HG03097 (cell line): ENCODE data around the gene MARCO.

Experiments
- ATAC-seq: cut with Tn5 transposase; IDR thresholded peaks from one replicate; pipeline ENCODE4 v1.9.1; 2021; ENCODE audit not compliant: unreplicated experiment, low FRiP score

MARCO gene

GRCh38 chr2:118942031-118942430, at the start of gene MARCO:
Gene MARCO (plus strand): TSS chr2:118942194. CDS start chr2:118942301, 107 bp downstream.
- ATAC-seq, result no peak

DNA sequence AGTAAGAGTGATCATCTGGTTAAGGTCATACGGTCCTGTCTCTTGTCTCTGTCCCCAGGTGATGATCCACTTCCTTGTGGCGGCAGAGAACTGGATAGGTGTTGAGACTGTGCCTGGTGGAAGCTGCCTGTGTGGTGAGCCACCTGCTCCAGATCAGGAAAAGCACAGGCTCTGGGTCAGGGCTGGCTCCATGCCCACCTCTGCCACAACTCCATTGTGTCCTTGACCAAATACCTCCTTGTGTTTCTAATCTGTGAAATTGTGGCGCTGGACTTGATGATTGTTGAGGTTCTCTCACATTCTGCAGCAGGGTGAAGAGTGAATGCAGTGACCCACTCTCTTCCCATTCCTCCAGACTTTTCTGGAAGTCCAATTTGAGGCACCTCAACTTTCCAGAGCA, 48.9 kb upstream of the MARCO start:
- ATAC-seq, result no peak

- no peak for ATAC-seq
Measured at GRCh38 chr2:118902266-118903028, 39.5 kb upstream of the MARCO start.

GRCh38 chr2:118903029-118903351, 39.0 kb upstream of the MARCO start:
- ATAC-seq, result no peak

GRCh38 chr2:118903551-118904479, 38.2 kb upstream of the MARCO start:
- ATAC-seq, result no peak

GRCh38 chr2:118905206-118905605, 36.8 kb upstream of the MARCO start:
- ATAC-seq, result no peak

DNA sequence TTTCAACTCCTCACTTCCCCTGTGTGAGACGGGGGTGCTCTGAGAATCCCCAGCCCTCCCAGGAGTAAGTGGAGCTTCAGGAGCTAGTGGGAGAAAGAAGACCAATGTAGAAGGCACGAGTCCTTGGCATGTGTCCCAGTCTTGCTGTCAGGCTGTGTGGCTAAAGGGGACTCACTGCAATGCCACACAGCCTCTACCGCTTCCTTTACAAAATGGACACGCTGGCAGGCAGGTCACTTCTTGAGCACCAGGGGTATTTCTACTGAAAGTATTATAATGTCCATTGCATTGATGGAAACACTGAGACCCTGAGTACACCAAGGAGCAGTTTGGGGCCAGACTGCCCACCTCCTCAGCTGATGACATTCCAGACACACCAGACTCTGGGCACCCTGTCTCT, 35.8 kb upstream of the MARCO start:
- ATAC-seq, result no peak

DNA sequence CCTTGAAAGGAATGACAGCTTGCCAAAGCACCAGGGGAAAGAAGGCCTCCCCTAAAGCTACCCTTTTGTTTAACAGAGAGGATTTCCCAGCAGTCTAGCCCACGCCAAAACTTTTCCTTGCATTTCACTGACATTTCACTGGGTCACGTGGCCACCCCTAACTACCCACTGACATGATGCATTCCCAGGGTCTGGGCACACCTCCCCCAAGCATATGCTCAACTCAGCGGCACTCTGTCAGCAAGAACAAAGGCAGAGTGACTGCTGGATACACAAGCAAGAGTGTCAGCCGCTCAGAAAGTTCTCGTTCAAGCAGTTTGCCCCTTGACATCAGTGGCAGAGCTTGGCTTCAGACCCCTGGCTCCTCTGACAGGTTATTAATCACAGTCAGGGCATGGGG, 34.2 kb upstream of the MARCO start:
- ATAC-seq, result no peak

DNA sequence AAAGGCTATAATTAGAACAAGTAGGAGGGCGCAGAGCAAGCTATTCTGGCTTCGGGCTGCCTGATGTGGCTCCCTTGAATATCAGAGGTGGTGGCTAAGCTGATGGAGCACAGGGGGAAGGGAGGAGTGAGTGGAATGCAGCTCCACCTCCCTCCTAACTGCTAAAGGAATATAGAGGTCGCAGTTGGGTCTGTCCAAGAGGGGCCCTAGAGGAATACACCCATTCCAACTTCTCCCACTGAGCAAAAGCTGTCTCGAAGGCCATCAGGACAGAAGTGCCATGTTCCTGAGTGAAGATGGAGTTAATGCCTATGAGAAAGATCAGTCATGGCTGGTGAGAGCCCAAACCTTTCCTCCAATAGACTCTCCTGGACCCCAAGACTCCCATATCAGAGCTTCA, 32.8 kb upstream of the MARCO start:
- ATAC-seq, result no peak

- no peak for ATAC-seq
Measured at GRCh38 chr2:118911166-118911856, 30.7 kb upstream of the MARCO start.

DNA sequence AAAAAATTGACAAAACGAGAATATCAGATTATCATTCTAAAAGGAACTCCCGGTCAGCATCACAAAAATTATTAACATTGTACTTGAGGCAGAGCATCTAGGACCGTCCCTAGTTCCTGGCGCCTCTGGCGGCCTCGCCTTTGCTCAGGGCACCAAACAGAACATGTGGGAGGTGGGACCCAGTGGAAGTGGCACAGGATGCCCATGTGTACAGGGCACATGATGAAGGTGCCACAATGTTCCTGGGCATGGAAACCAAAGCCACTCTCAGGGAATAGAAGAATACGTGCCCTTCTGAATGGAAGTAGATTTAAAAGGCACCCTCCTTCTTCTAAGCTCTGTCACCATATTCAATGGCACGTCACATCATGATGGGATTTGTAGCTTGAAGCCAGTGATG, 30.1 kb upstream of the MARCO start:
- ATAC-seq, result no peak

DNA sequence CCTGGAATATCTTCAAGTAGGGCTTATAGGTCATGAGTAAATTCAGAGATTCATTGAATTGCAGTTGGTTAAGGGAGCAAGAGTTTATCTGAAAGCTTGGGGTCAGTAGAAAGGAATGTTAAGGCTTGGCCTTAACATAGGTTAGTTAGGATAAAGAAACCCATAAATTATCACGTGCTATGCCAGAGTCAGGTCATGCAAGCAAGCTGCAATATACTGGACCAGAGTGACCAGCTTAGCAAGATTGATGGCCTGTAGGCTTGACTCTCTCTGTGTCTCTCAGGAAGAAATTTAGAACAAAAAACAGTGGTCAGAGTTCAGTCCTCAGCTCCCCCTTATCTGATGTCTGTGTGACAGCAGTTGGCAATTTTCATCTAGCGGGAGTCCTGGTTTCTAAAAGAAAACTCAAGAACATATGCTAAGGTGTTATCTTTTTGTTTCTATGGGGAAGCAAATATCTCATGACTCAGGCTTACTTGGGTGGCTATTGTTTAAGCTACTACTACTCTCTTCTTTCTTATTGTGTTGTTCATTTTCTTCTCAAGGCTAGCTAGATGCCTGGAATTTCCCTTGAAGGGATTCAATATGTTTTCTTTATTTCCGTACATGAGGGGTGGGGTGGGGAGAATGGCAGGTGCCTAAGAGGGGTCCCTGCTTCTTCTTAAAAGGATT, 28.7 kb upstream of the MARCO start:
- ATAC-seq, result no peak

DNA sequence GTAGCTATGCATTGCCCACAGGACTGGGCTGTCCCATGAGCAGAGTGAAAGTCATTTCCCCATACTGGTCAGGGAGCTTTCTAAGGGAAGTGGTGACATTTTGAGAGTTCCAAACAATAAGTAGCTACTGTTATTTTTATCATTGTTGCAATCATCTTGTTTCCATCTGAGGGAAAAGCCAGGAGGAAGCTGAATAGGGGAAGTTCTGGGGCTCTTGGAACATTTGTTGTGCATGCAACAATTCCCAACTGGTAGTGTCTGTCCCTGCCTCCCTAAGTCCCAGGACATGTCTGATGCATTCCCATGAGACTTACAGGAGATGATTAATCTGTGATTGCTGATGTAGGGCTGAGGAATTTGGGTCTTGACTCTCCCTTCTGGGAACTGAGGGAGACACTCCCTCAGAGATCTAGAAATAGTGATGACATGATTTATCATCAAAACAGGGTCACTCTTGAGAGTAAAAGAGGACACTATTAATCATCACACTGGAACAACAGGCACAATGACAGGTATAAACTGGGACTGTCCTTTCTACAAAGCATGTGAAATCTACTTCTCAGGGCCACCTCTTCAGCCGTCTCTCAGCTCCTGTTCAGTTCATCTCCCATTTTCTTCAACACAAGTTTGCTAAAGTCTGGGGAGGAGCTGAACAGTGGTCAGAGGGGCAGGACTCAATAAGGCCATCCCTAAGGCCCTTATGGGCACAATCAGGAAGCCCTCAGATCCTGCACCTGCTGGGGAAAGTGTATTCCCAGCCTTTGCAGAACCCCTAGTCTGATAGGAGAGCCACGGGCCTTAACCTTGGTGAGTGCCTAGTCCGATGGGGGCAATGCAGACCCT, 28.0 kb upstream of the MARCO start:
- no peak for ATAC-seq

GRCh38 chr2:118914721-118915453, 27.1 kb upstream of the MARCO start:
- no peak for ATAC-seq

DNA sequence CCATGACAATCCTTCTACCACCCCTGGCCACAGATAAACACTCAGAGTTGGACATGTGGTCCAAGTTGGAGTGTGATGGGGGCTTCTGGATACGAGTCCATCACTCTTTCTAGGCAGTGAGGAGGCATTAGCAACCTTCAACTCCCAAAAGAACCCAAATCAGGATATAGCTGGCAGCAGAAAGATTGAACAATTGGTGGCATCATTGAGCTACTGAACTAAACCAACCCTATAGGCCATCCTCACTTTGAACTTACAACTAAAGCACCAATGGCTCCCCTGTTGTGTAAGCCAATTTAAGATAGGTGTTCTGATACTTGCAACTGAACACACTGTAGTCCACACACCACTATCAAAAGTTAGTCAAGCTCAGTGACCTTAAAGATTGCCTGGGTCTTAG, 24.0 kb upstream of the MARCO start:
- no peak for ATAC-seq

DNA sequence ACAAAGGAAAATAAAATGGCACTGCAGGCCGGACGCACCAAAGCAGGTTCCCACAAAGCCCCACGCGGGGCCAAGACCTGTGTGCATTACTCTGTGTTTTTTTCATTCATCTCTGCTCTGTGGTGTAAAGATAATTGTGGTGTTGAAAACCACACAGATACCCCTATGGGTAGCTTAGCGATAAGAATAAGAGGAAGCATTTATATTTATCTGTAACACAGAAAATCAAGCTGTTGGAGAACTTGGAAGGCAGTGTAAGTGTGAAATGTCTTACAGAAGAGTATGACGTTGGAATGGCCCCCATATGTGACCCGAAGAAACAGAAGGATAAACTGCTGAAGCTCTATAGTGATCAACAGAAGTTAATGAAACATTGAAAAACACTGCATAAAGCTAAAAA, 20.3 kb upstream of the MARCO start:
- no peak for ATAC-seq

DNA sequence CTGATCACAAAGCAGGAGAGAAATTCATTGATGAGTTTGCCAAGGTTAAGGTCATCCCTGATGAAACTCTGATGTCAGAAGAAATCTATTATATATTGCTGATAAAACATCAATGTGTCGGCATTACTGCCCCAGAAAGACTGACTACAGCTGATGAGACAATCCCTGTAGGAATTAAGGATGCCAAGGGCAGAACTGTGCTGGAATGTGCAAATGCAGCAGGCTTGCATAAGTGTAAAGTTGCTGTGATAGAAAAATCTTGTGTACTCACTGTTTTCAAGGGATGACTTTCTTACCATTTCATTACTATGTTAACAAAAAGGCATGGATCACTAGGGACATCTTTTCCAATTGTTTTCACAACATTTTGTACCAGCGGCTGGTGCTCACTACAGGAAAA, 19.7 kb upstream of the MARCO start:
- no peak for ATAC-seq

- no peak for ATAC-seq
Measured at GRCh38 chr2:118923371-118923770, 18.6 kb upstream of the MARCO start.

DNA sequence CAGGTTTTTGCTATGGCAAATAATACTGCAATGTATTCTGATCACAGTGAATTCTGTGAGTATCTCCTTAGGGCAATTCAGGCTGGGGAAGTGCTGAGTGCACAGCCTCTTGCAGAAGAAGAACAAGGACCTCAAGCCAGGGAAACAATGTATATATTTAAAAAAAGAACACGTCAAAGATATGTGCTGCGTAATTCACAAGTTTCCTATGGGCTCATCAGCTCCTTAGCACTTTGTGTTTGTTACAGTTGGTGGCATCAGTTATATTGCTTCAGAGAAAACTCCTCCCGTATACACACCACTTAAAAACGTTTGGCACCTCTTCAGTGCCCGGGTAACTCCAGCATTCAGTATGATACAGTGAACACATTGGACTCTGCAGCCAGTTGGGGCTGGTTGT, 16.5 kb upstream of the MARCO start:
- no peak for ATAC-seq
